ENCODE measurements around the gene PIK3R5.

DNA sequence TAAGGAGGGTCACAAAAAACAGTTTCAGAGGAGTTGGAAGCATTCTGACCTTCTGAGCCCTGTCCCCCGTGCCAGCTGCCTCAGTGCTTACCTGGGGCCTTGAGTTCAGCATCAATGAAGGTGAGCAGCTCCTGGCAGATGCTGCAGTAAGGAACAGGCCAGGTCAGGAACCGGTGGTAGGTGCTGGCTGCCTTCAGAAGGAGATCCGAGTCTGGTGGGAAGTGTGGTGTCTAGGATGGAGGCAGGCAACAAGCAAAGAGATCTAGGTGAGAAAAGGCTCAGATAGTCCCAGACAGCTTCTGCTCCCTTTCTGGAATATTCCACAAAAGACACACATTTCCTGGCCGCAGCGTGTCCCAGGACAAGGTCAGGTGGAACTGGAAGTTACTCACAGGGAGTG is 60.8 kb downstream of the PIK3R5 start:
- TF ChIP-seq, protein P1, sequence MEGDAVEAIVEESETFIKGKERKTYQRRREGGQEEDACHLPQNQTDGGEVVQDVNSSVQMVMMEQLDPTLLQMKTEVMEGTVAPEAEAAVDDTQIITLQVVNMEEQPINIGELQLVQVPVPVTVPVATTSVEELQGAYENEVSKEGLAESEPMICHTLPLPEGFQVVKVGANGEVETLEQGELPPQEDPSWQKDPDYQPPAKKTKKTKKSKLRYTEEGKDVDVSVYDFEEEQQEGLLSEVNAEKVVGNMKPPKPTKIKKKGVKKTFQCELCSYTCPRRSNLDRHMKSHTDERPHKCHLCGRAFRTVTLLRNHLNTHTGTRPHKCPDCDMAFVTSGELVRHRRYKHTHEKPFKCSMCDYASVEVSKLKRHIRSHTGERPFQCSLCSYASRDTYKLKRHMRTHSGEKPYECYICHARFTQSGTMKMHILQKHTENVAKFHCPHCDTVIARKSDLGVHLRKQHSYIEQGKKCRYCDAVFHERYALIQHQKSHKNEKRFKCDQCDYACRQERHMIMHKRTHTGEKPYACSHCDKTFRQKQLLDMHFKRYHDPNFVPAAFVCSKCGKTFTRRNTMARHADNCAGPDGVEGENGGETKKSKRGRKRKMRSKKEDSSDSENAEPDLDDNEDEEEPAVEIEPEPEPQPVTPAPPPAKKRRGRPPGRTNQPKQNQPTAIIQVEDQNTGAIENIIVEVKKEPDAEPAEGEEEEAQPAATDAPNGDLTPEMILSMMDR (optimal IDR thresholded peaks at IDR 0.05 in 1 of 3, IDR thresholded peaks at IDR 0.05 in 1 of 3, conservative IDR thresholded peaks at IDR 0.05 in 1 of 3; ENCODE audit: extremely low read depth in 1 of 3, insufficient read depth in 2 of 3, low read length in 3 of 3), result no peak
- TF ChIP-seq EZH2 (IDR thresholded peaks at IDR 0.05; ENCODE audit: low read length), result no peak
